Calu3 (cell line): ENCODE data around the gene OPCML. TPM values are rescaled to one million over a fixed set of nuclear protein-coding genes. Genes with fewer than 3 reads are reported as not detected.

Experiments used
- BruUV-seq: library from RNA; stranded (reverse); fragments of 400-500 nt; replicated peaks from 2 replicates; lab custom pipeline; 2021; lab: Mats Ljungman, UMichigan
- CTCF ChIA-PET: fragments of 300-600 bp; sonication (Branson Sonifier 250); formaldehyde crosslinking; loops from one replicate; lab custom pipeline; 2022; ENCODE audit warnings: antibody characterized with exemption; lab: Charles Lee
- DNase-seq: peaks from one replicate; pipeline ENCODE4 v3.0.0; 2022
- H3K27ac Mint-ChIP-seq: one replicate; pipeline ENCODE4 v1.8.0; 2022; ENCODE audit warnings: mixed read lengths; ENCODE audit not compliant: unreplicated experiment
- H3K27me3 Mint-ChIP-seq: one replicate; pipeline ENCODE4 v1.8.0; 2022; ENCODE audit warnings: mixed read lengths; ENCODE audit not compliant: unreplicated experiment
- H3K36me3 Mint-ChIP-seq: one replicate; pipeline ENCODE4 v1.8.0; 2022; ENCODE audit warnings: mild to moderate bottlenecking, moderate library complexity, mixed read lengths; ENCODE audit not compliant: insufficient read depth, unreplicated experiment
- H3K4me1 Mint-ChIP-seq: one replicate; pipeline ENCODE4 v1.8.0; 2022; ENCODE audit warnings: mild to moderate bottlenecking, low read depth, mixed read lengths; ENCODE audit not compliant: unreplicated experiment
- H3K4me3 Mint-ChIP-seq: one replicate; pipeline ENCODE4 v1.8.0; 2022; ENCODE audit warnings: mild to moderate bottlenecking, low read depth, moderate library complexity, mixed read lengths; ENCODE audit not compliant: unreplicated experiment
- H3K9me3 Mint-ChIP-seq: one replicate; pipeline ENCODE4 v1.8.0; 2022; ENCODE audit warnings: low read depth, mixed read lengths; ENCODE audit not compliant: unreplicated experiment
- intact Hi-C: fragments of 100-400 bp; cut with micrococcal nuclease; formaldehyde crosslinking; loops from one replicate; pipeline ENCODE4 v1.10.0; 2022; ENCODE audit not compliant: unreplicated experiment
- total RNA-seq: library from RNA; stranded (reverse); gene quantifications from 2 replicates; pipeline ENCODE4 v1.2.3, GENCODE V29; 2022
- TF ChIP-seq, protein P1 (sequence below): fragments of 200-600 bp; IDR thresholded peaks from one replicate; pipeline ENCODE4 v1.8.0; 2022; ENCODE audit warnings: antibody characterized with exemption; ENCODE audit not compliant: unreplicated experiment

OPCML gene
- total RNA-seq, 1 experiment from 2014 or later: not detected

DNA sequence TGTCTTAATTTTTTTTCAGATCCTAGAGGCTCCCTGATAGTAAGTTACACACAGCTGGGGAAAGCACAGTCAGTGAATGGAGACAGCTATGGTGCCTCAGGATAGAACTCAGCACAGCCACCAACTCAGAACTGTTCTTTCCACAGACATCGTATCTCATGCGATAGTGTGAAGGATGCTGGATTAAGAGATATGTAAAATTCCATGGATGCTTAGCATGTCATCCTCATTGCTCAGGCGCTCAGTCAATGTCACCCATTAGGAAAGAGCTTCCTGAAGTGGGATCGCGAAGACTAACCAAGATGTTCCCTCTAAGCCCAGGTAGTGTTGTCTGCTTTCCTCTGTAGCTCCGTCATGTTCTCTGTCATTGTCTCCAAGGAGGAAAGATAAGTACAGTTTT lies 1000.4 kb downstream of the OPCML start:
- CTCF ChIA-PET: no interaction called here
- peaks cover 21% of the 10 kb centered on the region for H3K9me3 Mint-ChIP-seq
- no peaks in the 10 kb centered on the region for H3K27me3 Mint-ChIP-seq
- no peaks in the 10 kb centered on the region for H3K36me3 Mint-ChIP-seq
- intact Hi-C loops: no loop called here
- no peak for DNase-seq
- H3K4me3 Mint-ChIP-seq: no peak overlapping the region
- H3K27ac Mint-ChIP-seq: no peak overlapping the region
- TF ChIP-seq, protein P1, sequence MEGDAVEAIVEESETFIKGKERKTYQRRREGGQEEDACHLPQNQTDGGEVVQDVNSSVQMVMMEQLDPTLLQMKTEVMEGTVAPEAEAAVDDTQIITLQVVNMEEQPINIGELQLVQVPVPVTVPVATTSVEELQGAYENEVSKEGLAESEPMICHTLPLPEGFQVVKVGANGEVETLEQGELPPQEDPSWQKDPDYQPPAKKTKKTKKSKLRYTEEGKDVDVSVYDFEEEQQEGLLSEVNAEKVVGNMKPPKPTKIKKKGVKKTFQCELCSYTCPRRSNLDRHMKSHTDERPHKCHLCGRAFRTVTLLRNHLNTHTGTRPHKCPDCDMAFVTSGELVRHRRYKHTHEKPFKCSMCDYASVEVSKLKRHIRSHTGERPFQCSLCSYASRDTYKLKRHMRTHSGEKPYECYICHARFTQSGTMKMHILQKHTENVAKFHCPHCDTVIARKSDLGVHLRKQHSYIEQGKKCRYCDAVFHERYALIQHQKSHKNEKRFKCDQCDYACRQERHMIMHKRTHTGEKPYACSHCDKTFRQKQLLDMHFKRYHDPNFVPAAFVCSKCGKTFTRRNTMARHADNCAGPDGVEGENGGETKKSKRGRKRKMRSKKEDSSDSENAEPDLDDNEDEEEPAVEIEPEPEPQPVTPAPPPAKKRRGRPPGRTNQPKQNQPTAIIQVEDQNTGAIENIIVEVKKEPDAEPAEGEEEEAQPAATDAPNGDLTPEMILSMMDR: no peak
- H3K4me1 Mint-ChIP-seq: no peaks in the 10 kb centered on the region
- BruUV-seq: no TSS peak

DNA sequence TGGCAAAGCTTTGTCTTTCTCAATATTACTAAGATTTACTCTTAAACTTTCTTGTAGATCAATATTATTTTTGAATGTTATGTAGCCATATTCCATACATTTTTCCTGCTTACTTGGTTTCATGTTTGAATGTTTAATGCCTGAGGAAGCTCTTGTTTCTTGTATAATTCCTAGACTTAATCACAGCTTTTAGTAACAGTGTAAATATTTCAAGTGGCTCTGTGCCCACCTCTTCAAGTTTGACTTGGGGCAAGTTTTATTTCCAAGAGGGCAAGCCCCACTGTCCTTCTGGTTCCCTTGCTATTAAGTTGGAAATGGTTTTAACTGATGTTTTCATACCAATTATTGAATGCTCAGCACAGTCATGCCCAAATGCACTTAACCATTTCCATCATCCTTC lies 1004.1 kb downstream of the OPCML start:
- no peak overlapping the region for H3K27ac Mint-ChIP-seq
- TF ChIP-seq, protein P1: no peak
- H3K4me3 Mint-ChIP-seq: no peak overlapping the region
- no peaks in the 10 kb centered on the region for H3K4me1 Mint-ChIP-seq
- CTCF ChIA-PET: no interaction called here
- BruUV-seq: no TSS peak
- H3K27me3 Mint-ChIP-seq: no peaks in the 10 kb centered on the region
- intact Hi-C loops: no loop called here
- no peak for DNase-seq
- H3K36me3 Mint-ChIP-seq: no peaks in the 10 kb centered on the region
- peaks cover 19% of the 10 kb centered on the region for H3K9me3 Mint-ChIP-seq

DNA sequence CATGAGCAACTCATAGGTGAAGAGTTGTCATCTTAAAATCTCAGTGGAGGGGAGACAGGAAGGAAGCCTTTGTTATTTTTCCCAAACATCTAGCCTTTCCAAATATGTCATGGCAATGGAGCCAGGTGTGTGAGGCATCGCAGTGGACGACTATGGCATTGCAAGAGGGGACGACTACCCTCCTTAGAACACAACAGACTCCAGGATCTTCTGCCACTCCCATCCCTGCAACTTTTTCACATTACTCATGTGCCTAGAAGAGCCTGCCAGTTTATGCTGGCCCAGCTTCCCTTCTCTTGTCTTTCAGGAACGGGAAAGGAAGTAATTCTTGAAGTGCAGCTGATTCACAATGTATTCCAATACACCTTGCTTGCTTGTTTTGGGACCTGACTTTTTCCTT lies 1008.4 kb downstream of the OPCML start:
- no peak for DNase-seq
- Mint-ChIP-seq H3K9me3 (peaks cover 13% of the 10 kb centered on the region), H3K4me3 (no peak overlapping the region), H3K27ac (no peak overlapping the region), H3K36me3 (no peaks in the 10 kb centered on the region), H3K4me1 (no peaks in the 10 kb centered on the region), H3K27me3 (no peaks in the 10 kb centered on the region)
- CTCF ChIA-PET: no interaction called here
- TF ChIP-seq, protein P1: no peak
- intact Hi-C loops: no loop called here
- BruUV-seq: no TSS peak

DNA sequence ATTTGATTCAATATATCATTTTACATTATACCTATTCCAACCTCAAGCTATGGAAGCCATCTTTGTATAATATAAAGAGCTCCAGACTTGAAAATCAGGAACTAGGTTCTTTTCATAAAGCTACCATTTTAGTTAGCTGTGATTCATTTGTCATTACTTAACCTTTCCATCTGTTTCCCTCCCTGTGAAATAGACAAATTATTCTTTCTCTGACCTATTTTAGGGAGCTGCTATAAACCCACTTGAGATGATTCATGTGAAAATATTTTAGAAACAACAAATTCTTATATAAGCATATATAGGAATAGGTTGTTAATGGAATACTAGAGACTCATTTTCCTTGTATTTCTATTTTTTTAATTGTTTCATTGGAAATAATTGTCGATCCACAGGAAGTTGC lies 1012.1 kb downstream of the OPCML start:
- Mint-ChIP-seq H3K9me3 (peaks cover 9% of the 10 kb centered on the region), H3K27ac (no peak overlapping the region), H3K4me3 (no peak overlapping the region), H3K36me3 (no peaks in the 10 kb centered on the region), H3K27me3 (no peaks in the 10 kb centered on the region), H3K4me1 (no peaks in the 10 kb centered on the region)
- intact Hi-C loops: no loop called here
- TF ChIP-seq, protein P1: no peak
- no TSS peak for BruUV-seq
- CTCF ChIA-PET: no interaction called here
- DNase-seq: no peak
